GM13976 (cell line): ENCODE data around the gene DPPA4.
"Not testable (repeated sequence)": the region's sequence is repeated elsewhere in the genome, so short reads cannot be mapped to it uniquely, and the experiment has no call there.

Experiments
- DNase-seq: peaks from one replicate; pipeline ENCODE4 v3.0.0; 2012; ENCODE audit warnings: low spot score
- CTCF ChIP-seq: IDR thresholded peaks from 2 replicates; pipeline ENCODE4 v1.5.1; 2012; ENCODE audit warnings: borderline replicate concordance, mild to moderate bottlenecking; ENCODE audit not compliant: insufficient read depth; ENCODE audit errors: extremely low read depth, missing control alignments, control extremely low read depth
- in situ Hi-C: fragments of 300-500 bp; cut with MboI; formaldehyde crosslinking; loops from one replicate; pipeline ENCODE4 v1.12.0; 2022; ENCODE audit warnings: low sequenced_read_pairs, mixed read lengths, inconsistent platforms; ENCODE audit not compliant: unreplicated experiment

The DPPA4 gene

GRCh38 chr3:109337393-109337792 lies at the start of gene DPPA4:
TSS of gene DPPA4 (minus strand) at chr3:109337546. CDS start at chr3:109337517, 29 bp downstream.
- in situ Hi-C loops, result no loop called here
- TF ChIP-seq CTCF, result no peak
- no peak for DNase-seq

- DNase-seq, result no peak
- TF ChIP-seq CTCF, result no peak
- in situ Hi-C loops, result no loop called here
Measured at GRCh38 chr3:109385442-109386318, 48.3 kb upstream of the DPPA4 start.

GRCh38 chr3:109384164-109384563 lies 46.8 kb upstream of the DPPA4 start:
- TF ChIP-seq CTCF, result no peak
- in situ Hi-C loops, result no loop called here
- no peak for DNase-seq

- in situ Hi-C loops, result no loop called here
- no peak for TF ChIP-seq CTCF
- no peak for DNase-seq
Measured at GRCh38 chr3:109382588-109382987, 45.2 kb upstream of the DPPA4 start.

- no peak for TF ChIP-seq CTCF
- in situ Hi-C loops, result no loop called here
- DNase-seq, result no peak
Measured at GRCh38 chr3:109375975-109376374, 38.6 kb upstream of the DPPA4 start.

- in situ Hi-C loops, DNase-seq: not testable (repeated sequence)
Measured at GRCh38 chr3:109374434-109374833, 37.1 kb upstream of the DPPA4 start.

- DNase-seq, result no peak
- in situ Hi-C loops, result no loop called here
- no peak for TF ChIP-seq CTCF
Measured at GRCh38 chr3:109373933-109374332, 36.6 kb upstream of the DPPA4 start.
